Uterus (tissue), 2 donors: ENCODE measurements around the gene TLCD4.

Experiments
- POLR2A ChIP-seq, 2 donors: fragments of 450-650 bp; IDR thresholded peaks; one replicate each; pipeline ENCODE4 v1.6.1; 2016; ENCODE audit warnings: antibody characterized with exemption in 2 of 2, mild to moderate bottlenecking in 1 of 2, moderate library complexity in 1 of 2
- TF ChIP-seq, protein P1 (sequence below), 4 experiments: fragments of 200-600 bp in 2 of 4; fragments of 450-650 bp in 2 of 4; sonication (generic) in 2 of 4; IDR thresholded peaks; one replicate each; pipeline ENCODE4 v1.5.1; 2016 to 2019; ENCODE audit warnings: antibody characterized with exemption in 4 of 4, mild to moderate bottlenecking in 2 of 4, moderate library complexity in 1 of 4

DNA sequence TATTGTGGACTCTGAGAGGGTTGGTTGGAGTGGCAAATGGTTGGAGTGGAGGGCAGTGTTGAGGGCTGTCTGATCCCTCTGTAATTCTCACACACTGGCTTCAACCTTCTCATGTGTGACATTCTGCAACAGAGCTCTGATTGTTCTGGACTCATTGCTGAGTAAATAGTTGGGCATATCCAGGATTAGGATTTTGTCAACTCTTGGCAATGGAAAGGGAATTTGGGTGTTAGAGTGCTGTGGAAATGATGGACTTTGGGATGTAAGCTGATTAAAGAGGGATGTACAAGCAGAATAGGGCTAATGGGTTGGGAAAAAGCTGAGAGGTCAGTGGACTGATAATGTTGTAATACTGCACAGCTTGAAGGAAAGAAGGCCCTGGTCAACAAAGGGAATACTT lies 16.5 kb downstream of the TLCD4 start:
- TF ChIP-seq, protein P1, sequence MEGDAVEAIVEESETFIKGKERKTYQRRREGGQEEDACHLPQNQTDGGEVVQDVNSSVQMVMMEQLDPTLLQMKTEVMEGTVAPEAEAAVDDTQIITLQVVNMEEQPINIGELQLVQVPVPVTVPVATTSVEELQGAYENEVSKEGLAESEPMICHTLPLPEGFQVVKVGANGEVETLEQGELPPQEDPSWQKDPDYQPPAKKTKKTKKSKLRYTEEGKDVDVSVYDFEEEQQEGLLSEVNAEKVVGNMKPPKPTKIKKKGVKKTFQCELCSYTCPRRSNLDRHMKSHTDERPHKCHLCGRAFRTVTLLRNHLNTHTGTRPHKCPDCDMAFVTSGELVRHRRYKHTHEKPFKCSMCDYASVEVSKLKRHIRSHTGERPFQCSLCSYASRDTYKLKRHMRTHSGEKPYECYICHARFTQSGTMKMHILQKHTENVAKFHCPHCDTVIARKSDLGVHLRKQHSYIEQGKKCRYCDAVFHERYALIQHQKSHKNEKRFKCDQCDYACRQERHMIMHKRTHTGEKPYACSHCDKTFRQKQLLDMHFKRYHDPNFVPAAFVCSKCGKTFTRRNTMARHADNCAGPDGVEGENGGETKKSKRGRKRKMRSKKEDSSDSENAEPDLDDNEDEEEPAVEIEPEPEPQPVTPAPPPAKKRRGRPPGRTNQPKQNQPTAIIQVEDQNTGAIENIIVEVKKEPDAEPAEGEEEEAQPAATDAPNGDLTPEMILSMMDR (IDR thresholded peaks at IDR 0.05): no peak
- TF ChIP-seq POLR2A (IDR thresholded peaks at IDR 0.05): no peak
